Spleen (tissue), 7 donors: ENCODE results near the gene PTPN14.

ENCODE experiments used
- POLR2AphosphoS5 ChIP-seq, 3 donors: sonication (generic); formaldehyde crosslinking; IDR thresholded peaks; one replicate each; pipeline ENCODE4 v1.5.1; 2017; ENCODE audit warnings: antibody characterized with exemption in 3 of 3
- TF ChIP-seq, protein P1 (sequence below), 11 experiments: fragments of 200-600 bp in 7 of 11; fragments of 450-650 bp in 4 of 11; sonication (generic) in 4 of 11; IDR thresholded peaks in 8 of 11; conservative IDR thresholded peaks in 3 of 11; 1 replicate in 7 of 11; 2 replicates in 4 of 11; pipeline versions ENCODE4 v1.4.0 to v1.8.0; 2016 to 2021; ENCODE audit warnings: antibody characterized with exemption in 11 of 11, inconsistent platforms in 4 of 11, mild to moderate bottlenecking in 1 of 11
- donor health status: DM: no; HTN: no; CAD: no; lungs with moderate emphysema.
- donor health status: DM: no; HTN: no; CAD: no.
- donor health status: DM: no; HTN: no; CAD: no.

DNA sequence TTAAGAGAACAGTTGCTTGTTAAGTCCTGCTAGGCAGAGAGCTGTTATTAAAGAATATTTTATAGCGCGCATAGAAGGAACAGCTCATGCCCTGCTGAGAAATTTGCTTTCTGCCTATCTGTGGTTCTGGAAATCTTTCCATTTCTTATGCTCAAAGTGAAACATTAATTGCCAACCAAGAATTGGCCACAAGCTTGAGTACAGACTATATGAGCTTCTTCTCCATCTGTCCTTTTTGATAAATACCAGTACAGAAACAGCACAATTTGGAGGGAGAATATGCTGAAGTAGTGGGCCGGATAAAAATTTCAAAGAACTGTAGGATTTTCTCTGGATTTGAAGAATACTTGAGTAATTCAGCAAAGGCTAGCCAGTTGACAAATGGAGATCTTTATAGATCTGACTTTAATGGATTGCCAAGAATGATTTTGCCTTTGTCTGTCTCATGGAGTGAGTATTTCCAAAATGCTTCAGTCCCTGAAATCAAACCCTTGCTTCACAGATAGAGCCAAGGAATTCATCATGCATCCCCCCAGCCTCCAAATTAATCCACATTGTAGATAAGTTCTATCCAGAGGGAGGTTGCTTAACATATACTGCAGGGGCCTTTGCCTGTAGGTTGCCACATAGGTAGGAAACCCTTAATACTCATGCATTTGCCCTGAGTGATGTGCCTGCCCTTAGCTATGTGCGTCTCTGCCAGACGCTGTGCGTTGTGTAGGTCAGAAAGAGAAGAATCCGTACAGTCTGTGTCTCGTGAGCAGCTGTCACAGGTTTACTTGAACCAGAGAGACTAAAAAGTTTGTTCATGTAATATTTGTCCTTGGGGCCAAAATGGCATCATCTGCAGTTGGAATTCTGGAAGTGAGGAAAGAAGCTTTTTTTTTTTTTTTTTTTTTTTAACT, 226.3 kb downstream of the PTPN14 start:
- TF ChIP-seq, protein P1, sequence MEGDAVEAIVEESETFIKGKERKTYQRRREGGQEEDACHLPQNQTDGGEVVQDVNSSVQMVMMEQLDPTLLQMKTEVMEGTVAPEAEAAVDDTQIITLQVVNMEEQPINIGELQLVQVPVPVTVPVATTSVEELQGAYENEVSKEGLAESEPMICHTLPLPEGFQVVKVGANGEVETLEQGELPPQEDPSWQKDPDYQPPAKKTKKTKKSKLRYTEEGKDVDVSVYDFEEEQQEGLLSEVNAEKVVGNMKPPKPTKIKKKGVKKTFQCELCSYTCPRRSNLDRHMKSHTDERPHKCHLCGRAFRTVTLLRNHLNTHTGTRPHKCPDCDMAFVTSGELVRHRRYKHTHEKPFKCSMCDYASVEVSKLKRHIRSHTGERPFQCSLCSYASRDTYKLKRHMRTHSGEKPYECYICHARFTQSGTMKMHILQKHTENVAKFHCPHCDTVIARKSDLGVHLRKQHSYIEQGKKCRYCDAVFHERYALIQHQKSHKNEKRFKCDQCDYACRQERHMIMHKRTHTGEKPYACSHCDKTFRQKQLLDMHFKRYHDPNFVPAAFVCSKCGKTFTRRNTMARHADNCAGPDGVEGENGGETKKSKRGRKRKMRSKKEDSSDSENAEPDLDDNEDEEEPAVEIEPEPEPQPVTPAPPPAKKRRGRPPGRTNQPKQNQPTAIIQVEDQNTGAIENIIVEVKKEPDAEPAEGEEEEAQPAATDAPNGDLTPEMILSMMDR (IDR thresholded peaks at IDR 0.05 in 8 of 11, conservative IDR thresholded peaks at IDR 0.05 in 3 of 11), result no peak
- no peak for TF ChIP-seq POLR2AphosphoS5 (IDR thresholded peaks at IDR 0.05)
